ENCODE measurements around the gene ALDOA.

ALDOA gene

DNA sequence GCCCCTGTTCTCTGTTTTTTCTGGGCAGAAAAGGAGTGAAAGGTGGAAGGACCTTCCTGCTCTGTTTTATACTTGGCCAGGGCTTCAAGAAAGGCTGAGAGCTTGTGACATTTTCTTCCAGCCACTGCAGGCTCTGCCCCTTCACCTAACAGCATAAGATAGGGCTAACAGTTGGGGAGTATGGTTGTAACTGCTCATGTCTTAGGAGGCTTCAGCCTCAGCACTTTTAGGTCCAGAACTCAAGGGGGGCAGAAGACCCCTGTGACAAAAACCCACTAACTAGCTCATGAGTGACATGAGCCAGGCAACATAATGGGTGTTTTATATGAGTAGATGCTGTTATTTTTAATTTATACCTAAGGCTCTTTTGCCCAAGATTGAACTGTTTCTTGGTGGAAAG is 4.9 kb downstream of the ALDOA start:
- DNase-seq: no peak

DNA sequence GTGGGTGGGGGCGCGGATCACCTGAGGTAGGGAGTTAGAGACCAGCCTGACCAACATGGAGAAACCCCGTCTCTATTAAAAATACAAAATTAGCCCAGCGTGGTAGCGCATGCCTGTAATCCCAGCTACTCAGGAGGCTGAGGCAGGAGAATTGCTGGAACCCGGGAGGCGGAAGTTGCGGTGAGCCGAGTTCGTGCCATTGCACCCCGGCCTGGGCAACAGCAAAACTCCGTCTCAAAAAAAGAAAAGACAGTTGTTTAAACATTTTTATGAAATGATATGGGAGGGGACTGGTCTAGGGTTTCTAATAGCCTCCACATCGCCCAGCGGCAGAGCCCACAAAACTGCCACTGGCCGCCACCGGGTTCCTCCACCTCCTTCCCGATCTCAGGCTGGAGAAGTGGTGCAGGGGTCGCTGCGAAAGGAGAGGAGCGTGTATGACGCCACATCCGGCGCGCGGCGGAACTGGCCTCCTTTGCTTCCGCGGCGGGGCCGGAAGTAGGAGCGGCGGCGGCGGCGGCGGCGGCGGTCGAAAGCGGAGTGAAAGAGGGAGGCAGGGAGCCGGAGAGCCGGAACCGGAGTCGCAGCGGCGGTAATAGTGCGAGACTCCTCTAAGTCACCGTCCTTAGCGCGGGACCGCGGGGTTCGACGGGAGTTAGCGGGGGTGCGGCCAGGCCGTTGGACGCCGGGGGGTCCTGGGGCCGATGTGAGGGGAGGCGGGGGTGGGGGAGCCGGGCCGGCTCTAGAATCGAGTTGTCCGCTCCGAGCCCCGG is 10.1 kb downstream of the ALDOA start, which contains the start of gene PPP4C:
Gene PPP4C (plus strand): TSS at position 492 of the 773 bp plus-strand sequence. CDS start 384 bp downstream, outside the sequence.
- peak; percentile 78 for DNase-seq

DNA sequence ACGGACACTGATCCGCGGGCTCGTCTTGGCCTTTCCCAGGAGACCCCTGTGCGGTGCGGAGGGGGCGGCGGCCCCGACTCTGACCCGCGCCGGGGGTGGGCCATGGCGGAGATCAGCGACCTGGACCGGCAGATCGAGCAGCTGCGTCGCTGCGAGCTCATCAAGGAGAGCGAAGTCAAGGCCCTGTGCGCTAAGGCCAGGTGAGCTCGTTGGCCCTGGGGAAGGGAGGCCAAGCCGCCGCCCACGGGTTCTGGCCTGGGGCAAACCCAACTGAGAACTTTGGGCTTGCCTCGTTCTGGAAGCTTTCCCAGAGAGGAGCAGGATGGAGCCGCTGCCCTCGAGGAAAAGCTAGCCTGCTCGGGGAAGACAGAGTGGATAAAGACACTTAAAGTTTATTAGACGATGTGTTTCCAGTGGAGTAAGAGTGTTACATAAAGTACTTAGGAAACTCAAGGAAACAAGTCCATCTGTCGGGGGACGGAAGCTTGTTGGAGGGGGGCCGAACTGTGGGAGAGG is 10.8 kb downstream of the ALDOA start:
- DNase-seq: no peak

DNA sequence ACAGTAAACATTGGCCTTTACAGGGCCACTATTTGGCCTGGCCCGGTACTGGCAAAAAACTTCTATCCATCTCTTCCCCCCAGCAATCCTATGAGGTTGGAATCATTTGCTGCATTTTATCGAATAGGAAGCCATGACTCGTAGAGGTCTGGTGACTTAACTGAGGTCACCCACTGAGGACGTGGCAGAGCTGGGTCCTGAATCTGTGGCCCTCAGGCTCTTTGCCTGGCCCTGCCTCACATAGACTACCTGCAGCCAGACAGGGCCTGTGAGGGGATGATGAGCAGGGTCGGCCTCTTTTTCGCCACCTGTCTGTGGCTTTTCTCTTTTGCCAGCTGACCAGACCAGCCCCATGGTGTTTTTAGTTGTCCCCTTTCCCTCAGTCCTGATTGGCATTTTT is 12.1 kb downstream of the ALDOA start:
- DNase-seq: no peak

DNA sequence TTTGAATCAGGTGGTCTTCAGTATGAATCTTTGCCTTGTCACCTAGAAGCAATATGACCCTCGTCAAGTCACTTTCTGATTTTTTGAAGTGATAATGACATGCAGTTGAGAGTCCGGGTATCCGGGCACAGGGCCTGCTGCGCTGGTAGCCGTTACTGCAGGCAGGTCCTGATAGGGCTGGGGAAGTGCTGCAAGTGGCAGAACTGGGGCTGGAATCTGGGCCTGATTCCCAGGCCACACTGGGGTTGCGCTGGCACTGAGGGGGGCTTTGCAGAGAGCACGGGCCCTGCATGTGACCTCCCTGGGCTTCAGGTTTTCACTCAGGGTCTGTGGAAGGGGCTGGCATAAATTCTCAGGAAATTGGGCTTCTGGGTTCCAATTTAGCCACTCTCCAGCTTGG is 13.2 kb downstream of the ALDOA start:
- no peak for DNase-seq

DNA sequence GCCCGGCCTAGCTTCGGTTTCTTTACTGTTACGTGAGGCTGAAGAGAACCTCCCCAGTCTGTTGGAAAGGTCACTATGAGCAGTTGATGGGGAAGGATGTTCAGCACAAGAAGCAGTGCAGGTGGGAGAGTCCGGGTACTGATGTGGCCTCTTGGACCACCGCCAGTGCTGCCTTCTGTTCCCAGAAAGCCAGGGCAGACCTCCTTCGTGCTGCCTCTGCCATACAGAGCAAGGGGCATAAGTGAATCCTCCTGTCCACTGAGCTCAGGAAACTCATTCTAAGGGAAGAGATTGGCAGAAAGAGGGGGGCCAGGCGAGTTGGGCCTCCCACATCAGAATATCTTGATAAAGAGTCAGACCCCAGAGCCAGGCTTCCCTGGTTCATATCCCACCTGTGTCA is 13.9 kb downstream of the ALDOA start:
- no peak for DNase-seq

DNA sequence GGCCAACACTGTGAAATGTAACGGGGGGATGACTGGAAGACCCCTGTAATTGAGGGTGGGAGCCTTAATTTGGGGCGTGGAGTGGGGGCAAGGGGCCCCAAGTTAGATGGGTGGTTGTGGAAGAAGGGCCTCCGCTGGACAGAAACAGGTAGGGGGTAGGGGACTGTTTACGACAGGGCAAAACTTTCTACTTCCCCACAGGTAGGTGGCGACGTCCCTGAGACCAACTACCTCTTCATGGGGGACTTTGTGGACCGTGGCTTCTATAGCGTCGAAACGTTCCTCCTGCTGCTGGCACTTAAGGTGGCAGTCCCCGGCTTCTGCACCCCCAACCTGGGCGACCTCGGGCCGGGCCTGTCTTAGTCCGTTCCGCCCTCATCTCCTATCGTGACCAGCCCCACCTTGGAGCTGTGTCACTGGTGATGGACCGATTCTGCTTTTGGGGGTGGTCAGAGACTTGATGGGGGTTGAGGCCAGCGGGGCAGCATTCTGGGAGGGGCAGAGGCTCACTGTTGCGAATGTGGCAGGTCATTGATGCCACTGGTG is 17.1 kb downstream of the ALDOA start:
- no peak for DNase-seq

DNA sequence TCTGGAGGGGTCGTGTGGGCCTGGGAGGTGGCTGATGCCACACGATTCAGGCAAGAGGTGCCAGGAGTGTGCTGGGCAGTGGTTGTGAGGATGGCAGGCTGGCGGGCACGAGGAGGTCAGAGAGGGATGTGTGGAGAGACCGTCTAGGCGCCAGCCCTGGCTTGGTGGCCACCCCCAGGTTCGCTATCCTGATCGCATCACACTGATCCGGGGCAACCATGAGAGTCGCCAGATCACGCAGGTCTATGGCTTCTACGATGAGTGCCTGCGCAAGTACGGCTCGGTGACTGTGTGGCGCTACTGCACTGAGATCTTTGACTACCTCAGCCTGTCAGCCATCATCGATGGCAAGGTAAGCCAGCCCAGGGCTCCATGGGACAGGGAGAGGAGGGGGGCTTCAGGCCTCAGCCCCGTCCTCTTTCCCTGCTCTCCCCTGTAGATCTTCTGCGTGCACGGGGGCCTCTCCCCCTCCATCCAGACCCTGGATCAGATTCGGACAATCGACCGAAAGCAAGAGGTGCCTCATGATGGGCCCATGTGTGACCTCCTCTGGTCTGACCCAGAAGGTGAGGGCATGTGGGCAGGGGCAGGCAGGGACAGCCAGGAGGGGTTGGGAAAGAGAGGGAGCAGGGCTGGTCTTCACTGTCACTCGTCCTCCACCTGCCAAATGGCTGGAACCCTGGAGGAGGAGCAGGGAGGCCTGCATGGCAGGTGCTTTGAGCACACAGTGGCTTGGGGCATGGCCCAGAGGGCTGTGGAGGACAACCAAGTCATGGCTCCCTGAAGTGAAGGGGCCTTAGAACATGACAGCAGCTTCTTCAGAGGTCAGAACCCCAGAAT is 17.9 kb downstream of the ALDOA start:
- DNase-seq: no peak

DNA sequence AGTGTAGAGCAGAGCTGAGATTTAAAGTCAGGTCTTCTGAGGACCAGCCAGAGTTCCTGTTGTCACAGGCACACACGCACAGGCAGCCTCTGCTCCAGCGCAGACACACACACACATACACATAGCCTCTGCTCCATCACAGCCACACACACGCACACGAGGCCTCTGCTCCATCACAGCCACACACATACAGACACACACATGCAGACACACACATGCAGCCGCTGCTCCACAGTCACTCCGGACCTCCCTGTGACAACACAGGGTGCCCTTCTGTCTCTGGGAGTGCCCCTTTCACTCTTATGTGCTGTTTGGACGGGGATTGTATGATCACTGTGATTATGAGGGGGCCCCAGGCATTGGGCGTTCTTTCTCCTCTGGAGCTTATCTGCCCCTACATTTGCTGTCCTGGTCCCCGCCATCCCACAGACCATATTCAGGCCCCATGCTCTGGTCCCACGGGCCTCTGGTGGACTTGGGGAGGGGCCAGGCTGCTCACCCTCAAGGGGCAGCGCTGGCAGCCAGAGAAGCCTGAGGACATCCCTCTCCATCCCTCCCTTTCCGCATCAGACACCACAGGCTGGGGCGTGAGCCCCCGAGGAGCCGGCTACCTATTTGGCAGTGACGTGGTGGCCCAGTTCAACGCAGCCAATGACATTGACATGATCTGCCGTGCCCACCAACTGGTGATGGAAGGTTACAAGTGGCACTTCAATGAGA is 18.7 kb downstream of the ALDOA start:
- DNase-seq: no peak

DNA sequence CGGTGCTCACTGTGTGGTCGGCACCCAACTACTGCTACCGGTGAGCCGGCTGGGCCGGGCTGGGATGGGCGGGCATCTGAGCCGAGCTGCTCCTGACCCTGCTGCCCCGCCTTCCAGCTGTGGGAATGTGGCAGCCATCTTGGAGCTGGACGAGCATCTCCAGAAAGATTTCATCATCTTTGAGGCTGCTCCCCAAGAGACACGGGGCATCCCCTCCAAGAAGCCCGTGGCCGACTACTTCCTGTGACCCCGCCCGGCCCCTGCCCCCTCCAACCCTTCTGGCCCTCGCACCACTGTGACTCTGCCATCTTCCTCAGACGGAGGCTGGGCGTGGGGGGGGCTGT is 19.2 kb downstream of the ALDOA start:
- DNase-seq: no peak

DNA sequence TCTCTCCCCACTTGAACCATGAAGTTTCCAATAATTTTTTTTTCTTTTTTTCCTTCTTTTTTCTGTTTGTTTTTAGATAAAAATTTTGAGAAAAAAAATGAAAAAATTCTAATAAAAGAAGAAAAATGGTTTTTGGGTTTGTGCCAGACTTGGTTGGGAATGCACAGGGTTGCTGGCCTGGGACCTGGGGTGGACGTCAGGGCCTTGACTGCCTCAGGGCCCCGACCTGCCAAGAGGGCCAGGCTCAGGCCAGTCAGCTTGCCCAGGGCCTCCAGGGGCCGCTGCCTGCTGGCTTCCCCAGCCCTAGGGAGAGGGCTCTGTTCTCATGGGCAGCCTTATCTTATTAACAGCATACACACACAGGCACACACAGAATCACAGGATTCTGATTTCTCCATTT is 19.7 kb downstream of the ALDOA start:
- no peak for DNase-seq

DNA sequence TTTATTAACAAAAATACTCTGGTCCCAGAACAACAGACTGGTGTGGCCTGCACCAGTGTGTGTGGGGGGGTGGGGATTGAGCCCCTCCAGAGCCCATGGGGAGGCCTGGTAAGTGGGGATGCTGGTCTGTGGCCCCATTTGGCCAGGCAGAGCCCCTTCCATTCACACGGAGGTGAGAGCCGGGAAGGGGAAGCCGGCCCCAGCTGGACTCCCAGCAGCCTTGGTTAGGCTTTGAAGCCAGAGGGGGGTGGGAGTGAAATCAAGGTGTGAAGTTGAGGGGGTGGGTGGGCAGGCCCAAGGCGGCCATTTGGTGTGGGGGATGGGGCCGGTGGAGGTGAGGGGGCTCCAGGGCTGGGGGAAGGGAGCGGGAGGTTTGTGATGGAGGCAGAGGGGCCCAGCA is 20.3 kb downstream of the ALDOA start:
- DNase-seq: no peak

DNA sequence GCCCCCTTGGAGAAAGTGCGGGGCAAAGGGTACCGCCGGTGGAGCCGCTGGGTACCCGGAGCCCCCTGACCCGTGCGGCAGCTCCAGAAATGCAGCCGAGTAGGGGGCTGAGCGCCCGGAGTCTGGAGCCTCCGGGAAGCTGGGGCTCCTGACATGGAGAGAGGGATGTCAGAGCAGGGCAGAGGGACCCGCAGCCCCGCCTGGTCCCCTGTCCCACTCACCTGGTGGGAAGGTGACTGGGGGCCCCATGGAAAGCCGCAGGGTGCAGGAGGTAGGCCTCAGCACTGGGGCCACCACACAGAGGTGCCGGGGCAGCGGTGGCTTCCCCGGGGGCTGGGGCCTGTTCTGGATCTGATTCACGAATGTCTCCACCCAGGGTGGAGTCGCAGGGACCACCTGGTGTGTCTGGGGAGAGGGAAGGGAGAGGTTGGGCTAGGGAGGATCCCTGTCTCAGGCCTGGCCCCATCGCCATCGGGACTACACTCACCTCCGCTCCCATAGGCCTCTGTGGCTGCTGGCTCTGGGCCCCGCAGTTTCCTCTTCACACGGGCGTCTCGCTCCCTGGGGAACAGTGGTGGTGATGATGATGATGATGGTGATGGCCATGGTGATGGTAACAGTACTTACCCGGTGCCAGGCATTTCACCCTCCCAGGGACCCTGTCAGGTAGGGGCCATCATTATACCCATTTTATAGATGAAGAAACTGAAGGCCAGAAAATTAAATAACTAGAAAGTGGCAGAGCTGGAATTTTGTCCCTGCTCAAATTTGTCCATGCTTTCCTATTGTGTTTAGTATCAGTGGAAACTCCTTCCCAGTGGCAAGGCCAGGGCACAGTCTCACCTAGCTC is 21.0 kb downstream of the ALDOA start:
- no peak for DNase-seq

DNA sequence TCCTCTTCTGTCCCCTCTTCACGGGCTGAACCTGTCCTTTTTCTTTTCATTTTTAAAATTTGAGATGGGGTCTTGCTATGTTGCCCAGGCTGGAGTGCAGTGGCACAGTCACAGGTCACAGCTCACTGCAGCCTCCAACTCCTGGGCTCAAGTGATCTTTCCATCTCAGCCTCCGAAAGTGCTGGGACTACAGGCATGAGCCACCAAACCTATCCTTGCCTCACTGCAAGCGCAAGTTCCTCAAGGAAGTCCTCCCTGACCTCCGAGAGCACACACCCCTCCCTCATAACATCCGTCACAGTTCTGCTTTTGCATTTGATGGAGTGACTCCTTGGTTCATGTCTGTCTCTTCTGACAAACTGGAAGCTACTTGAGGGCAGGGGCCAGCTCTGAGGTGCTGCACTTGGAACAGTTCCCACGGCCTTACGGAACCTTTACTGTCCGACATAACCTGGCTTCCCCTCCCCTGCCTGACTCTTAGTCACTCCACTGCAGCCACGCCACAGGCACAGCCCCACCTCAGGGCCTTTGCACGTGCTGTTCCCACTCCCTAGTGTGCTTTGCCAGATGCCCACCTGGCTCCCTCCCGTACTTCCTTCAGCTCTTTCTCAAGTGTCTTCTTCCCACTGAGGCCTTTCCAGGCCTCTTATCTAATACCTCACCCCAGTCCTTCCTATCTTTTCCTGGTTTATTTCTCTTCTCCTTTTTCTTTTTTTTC is 21.8 kb downstream of the ALDOA start:
- no peak for DNase-seq

DNA sequence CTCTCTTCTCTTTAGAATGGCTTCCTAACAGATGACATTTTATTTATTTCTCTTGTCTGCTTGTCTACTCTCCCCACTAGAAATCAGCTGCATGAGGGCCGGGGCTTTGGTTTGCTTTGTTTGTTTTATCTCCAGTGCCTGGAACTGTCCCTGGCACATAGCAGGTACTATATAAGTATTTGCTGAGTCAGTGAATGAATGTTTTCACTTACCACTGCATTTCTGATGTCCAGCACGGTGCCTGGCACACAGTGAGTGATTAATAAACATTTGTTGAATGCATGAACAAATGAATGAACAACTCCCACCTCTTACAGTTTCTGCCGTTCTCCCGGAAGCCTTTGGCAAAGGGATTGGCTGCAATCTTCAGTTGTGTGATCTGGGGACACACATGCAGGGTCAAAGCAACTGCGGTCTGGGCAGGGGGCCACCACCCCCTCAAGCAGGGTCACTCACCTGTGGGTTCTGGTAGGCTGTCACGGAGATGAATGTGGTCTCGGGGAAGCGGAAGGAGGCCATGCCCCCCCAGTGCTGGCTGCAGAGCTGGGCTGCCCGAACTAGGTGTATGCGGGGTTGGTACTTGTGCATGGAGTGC is 22.8 kb downstream of the ALDOA start:
- DNase-seq: no peak

DNA sequence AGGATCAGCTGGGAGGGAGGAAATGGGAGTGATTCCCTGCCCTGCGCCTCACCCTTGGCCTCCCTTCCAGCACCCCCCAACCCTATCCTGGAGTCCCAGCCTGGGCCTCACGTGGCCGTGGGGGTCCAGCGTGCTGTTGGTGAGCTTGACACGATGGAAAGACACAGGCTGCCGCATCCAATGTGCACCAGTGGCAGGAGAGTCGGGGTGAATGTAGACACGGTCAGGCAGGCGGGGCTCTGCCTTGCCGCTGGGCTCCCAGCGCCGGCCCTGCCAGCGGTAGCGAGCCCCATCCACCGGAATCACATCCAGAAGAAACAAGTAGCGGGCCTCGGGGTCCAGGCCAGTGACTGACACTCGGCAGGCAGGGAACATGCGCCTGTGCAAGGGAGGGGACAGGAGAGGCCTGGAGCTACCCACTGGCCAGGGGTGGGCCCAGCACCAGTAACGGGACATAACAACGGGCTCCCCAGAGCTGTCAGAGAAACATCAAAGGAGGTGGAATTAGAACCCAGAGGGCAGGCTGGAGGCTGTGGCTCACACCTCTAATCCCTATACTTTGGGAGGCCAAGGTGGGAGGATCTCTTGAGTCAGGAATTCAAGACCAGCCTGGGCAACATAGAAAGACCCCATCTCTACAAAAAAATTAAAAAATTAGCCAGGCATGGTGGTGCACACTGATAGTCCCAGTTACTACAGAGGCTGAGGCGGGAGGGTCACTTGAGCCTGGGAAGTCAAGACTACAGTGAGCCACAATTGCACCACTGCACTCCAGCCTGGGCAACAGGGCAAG is 23.5 kb downstream of the ALDOA start:
- no peak for DNase-seq

DNA sequence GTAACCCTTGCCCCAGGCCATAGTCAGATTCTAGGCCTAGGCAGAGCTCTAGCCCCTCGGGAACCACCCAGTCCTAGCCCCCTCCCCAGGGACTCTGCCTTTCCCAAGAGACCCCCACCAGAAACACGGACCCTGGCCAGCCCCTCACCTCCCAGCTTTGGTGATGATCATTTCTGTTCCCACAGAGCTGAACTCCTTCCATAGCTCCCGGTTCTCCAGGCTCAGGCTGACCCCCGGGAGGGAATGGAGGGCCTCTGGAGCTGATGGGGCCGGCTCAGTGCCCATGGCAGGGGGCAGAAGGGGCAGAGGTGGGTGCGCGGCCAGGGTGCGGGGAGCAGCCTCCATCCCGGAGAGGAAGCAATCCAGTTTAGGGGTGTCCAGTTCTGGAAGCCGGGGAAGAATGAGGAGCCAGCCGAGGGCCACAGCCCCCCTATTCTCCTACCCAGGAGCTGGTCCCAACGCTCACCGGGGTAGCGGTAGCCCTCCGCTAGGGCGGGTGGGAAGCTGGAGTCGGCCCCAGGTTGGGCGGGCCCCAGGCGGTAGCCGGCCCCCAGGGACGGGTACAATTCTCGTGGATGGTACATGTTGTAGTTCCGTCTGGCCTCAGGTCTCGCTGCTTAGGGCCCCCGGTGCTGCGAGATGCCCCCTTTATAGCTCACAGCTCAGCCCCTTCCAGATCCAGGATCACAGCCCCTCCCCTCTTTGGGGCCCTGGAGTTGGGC is 25.2 kb downstream of the ALDOA start:
- DNase-seq: no peak

DNA sequence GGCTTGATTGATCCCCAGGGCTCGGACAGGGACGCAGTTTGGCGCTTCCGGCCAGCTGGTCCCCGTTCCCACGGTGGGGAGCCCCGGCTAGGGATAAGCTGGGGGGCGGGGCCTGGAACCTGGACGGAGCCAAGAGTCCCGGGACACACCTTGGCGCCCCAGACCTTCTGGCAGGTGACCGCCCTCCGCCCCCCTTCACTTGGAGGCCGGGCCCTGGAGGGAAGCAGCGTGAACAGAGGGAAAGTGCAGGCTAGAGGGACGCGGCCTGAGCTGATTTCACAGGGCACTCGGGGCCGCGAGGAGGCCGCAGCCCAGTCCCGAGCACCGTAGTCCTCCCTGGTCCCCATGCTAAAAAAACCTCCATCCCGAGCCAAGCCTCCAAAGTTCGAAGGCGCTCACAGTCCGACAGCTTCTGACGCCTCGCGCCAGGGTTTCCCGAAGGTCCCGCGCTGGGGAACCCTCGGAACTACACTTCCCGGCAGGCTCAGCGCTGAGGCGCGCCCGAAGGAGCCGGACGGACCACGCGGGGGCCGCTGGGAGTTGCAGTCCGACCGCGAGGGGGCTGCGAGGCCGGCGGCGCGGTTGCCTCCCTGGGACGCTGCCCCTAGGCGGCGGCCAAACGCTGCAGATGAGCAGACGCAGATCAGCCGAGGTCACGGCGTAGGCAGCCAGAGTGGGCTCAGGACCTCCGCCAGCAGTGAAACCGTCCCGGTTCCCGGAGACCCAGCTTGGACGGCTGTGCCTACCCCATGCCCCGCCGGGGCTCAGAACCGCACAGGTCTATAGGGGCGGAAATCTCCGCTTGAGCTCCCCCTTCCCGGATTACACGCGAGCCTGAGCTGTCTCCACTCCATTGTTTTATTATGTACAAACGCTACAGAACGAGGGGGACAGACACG is 26.2 kb downstream of the ALDOA start, which contains the start of gene TBX6:
Gene TBX6 (minus strand): TSS at position 451 of the 899 bp plus-strand sequence. CDS start 731 bp downstream, outside the sequence.
- peak; percentile 84 for DNase-seq
